CD14-positive monocyte (primary cell): Measurements from ENCODE around the gene BAZ2B. TPM values are rescaled to one million over a fixed set of nuclear protein-coding genes. Genes with fewer than 3 reads are reported as not detected.

Experiments used
- DNase-seq, 3 donors: peaks; one replicate each; pipeline ENCODE4 v3.0.0-alpha.2; 2011 to 2022
- H2AFZ ChIP-seq: 2 replicates; pipeline ENCODE4 v1.6.0; 2012; ENCODE audit warnings: mild to moderate bottlenecking, low read depth, low read length, inconsistent platforms; ENCODE audit not compliant: insufficient read depth, poor library complexity, severe bottlenecking
- H3K27ac ChIP-seq, 2 donors: 1 replicate in 1 of 2; 2 replicates in 1 of 2; pipeline ENCODE4 v1.5.1; 2012 to 2013; ENCODE audit warnings: low read length in 2 of 2, control low read depth in 1 of 2, inconsistent platforms in 1 of 2, low read depth in 1 of 2, mild to moderate bottlenecking in 1 of 2
- H3K27me3 ChIP-seq, 2 donors: one replicate each; pipeline versions ENCODE4 v1.6.0 to v1.6.1; 2011 to 2013; ENCODE audit warnings: low read length in 2 of 2; ENCODE audit not compliant: control insufficient read depth in 2 of 2, insufficient read depth in 2 of 2
- H3K36me3 ChIP-seq, 2 donors: replicated peaks in 1 of 2; 1 replicate in 1 of 2; 2 replicates in 1 of 2; pipeline versions ENCODE4 v1.5.1 to v1.6.1; 2012 to 2013; ENCODE audit warnings: low read length in 2 of 2, control low read depth in 1 of 2, inconsistent platforms in 1 of 2, mild to moderate bottlenecking in 1 of 2; ENCODE audit not compliant: insufficient read depth in 2 of 2, control insufficient read depth in 1 of 2
- H3K4me1 ChIP-seq, 2 donors: 1 replicate in 1 of 2; 2 replicates in 1 of 2; pipeline versions ENCODE4 v1.5.1 to v1.6.1; 2012 to 2013; ENCODE audit warnings: low read length in 2 of 2, control low read depth in 1 of 2, inconsistent platforms in 1 of 2, mild to moderate bottlenecking in 1 of 2, moderate library complexity in 1 of 2; ENCODE audit not compliant: insufficient read depth in 2 of 2, control insufficient read depth in 1 of 2
- H3K4me2 ChIP-seq: replicated peaks from 2 replicates; pipeline ENCODE3; 2012; ENCODE audit warnings: low read length, moderate library complexity, mild to moderate bottlenecking; ENCODE audit not compliant: poor library complexity, severe bottlenecking; ENCODE audit errors: extremely low read depth
- H3K4me3 ChIP-seq, 3 experiments: fragments of 200-600 bp in 1 of 3; sonication (generic) in 1 of 3; replicated peaks in 1 of 3; 1 replicate in 2 of 3; 2 replicates in 1 of 3; pipeline ENCODE4 v1.5.1; 2011 to 2013; ENCODE audit warnings: low read length in 3 of 3, mild to moderate bottlenecking in 3 of 3, control low read depth in 2 of 3, low read depth in 2 of 3, inconsistent platforms in 1 of 3, moderate library complexity in 1 of 3
- H3K79me2 ChIP-seq: 2 replicates; pipeline ENCODE4 v1.6.0; 2012; ENCODE audit warnings: mild to moderate bottlenecking, control low read depth, inconsistent platforms, low read length, moderate library complexity; ENCODE audit not compliant: insufficient read depth
- H3K9ac ChIP-seq: 2 replicates; pipeline ENCODE4 v1.6.0; 2017; ENCODE audit warnings: low read length, mild to moderate bottlenecking; ENCODE audit not compliant: insufficient read depth, poor library complexity, severe bottlenecking
- H3K9me3 ChIP-seq, 2 donors: replicated peaks in 1 of 2; 1 replicate in 1 of 2; 2 replicates in 1 of 2; pipeline versions ENCODE4 v1.5.1 to v1.6.1; 2012 to 2013; ENCODE audit warnings: low read length in 2 of 2, control low read depth in 1 of 2; ENCODE audit not compliant: control insufficient read depth in 1 of 2, insufficient read depth in 1 of 2
- H4K20me1 ChIP-seq: 2 replicates; pipeline ENCODE4 v1.6.0; 2012; ENCODE audit warnings: mild to moderate bottlenecking, low read length, control low read depth, moderate library complexity; ENCODE audit not compliant: insufficient read depth
- H3K27ac Mint-ChIP-seq, 7 donors: one replicate each; pipeline ENCODE4 v1.8.0; 2020; ENCODE audit warnings: mild to moderate bottlenecking in 7 of 7, mixed read lengths in 7 of 7, moderate library complexity in 6 of 7, inconsistent platforms in 2 of 7
- H3K27me3 Mint-ChIP-seq, 3 donors: one replicate each; pipeline ENCODE4 v1.8.0; 2021 to 2022; ENCODE audit warnings: low read depth in 3 of 3, mild to moderate bottlenecking in 3 of 3, mixed read lengths in 3 of 3, moderate library complexity in 3 of 3, inconsistent platforms in 1 of 3
- H3K36me3 Mint-ChIP-seq, 2 donors: one replicate each; pipeline ENCODE4 v1.8.0; 2020; ENCODE audit warnings: mixed read lengths in 2 of 2, inconsistent platforms in 1 of 2, mild to moderate bottlenecking in 1 of 2
- H3K4me1 Mint-ChIP-seq: one replicate; pipeline ENCODE4 v1.8.0; 2020; ENCODE audit warnings: mild to moderate bottlenecking, mixed read lengths
- H3K4me3 Mint-ChIP-seq, 2 donors: one replicate each; pipeline ENCODE4 v1.8.0; 2020; ENCODE audit warnings: mild to moderate bottlenecking in 2 of 2, mixed read lengths in 2 of 2, moderate library complexity in 1 of 2
- H3K9me3 Mint-ChIP-seq, 7 donors: one replicate each; pipeline ENCODE4 v1.8.0; 2020 to 2022; ENCODE audit warnings: mixed read lengths in 7 of 7, mild to moderate bottlenecking in 6 of 7, moderate library complexity in 6 of 7, inconsistent platforms in 2 of 7
- CTCF ChIP-seq: fragments of 200-600 bp; IDR thresholded peaks from one replicate; pipeline ENCODE4 v1.8.0; 2022; ENCODE audit warnings: antibody characterized with exemption, mild to moderate bottlenecking
- WGBS: methylation state at CpG from one replicate; pipeline ENCODE4 v1.1.5; 2013; ENCODE audit warnings: missing lambda C conversion rate; ENCODE audit not compliant: insufficient coverage; 5-methylcytosine and 5-hydroxymethylcytosine counted together
- intact Hi-C, 2 donors: fragments of 100-400 bp; cut with micrococcal nuclease; formaldehyde crosslinking; loops; one replicate each; pipeline versions ENCODE4 v1.15.0 to v1.15.1; 2023
- polyA plus RNA-seq, 3 donors: library from polyadenylated mRNA; depleted of rRNA in 1 of 3; unstranded in 2 of 3; stranded (reverse) in 1 of 3; fragments of 300-500 nt in 2 of 3; fragments of >200 nt in 1 of 3; fragmentation: Illumina TruSeq in 2 of 3; gene quantifications; 1 replicate in 2 of 3; 2 replicates in 1 of 3; pipeline ENCODE4 v1.2.3, GENCODE V29; 2012 to 2021

The BAZ2B gene
- polyA plus RNA-seq, 3 donors: 12.9 to 34.2 (median 31.6) TPM

DNA sequence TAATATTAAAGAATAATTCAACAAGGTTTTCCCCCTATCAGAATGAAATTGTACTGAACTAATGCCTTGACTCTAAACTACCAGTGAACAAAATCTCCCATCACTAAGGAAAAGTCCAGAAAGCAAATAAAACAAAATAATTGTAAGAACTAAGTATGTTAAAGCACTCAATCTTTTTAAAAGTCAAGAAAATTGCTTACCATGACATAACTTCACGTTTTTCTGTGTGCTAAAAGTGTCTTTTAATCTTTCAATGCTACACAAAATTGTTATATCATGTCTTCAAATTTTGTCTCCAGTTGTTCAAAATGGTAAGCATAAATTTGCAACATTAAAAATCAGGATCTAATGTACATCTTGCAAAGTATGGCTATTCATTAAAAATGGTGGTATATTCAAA, 156.1 kb downstream of the BAZ2B start:
- Histone ChIP-seq H3K9ac (no peak overlapping the region), H3K79me2 (no peaks in the 10 kb centered on the region), H3K27ac (no peak overlapping the region), H3K4me3 (no peak overlapping the region), H3K36me3 (peaks cover 7 to 26% of the 10 kb centered on the region in 2 donors), H4K20me1 (peaks cover 56% of the 10 kb centered on the region), H3K27me3 (no peaks in the 10 kb centered on the region), H3K4me2 (no peak overlapping the region), H3K9me3 (no peaks in the 10 kb centered on the region), H2AFZ (no peak overlapping the region), H3K4me1 (peaks cover 7 to 10% of the 10 kb centered on the region in 2 donors)
- H3K36me3 Mint-ChIP-seq: peaks cover 17 to 26% of the 10 kb centered on the region in 2 donors
- no CpG with 5 or more reads among the region's 1 CpG for WGBS
- no peak overlapping the region for H3K27ac Mint-ChIP-seq
- H3K4me3 Mint-ChIP-seq: no peak overlapping the region
- peaks cover 0 to 2% (median 0%) of the 10 kb centered on the region in 3 donors for H3K27me3 Mint-ChIP-seq
- TF ChIP-seq CTCF: no peak
- intact Hi-C loops: no loop called here
- H3K9me3 Mint-ChIP-seq: no peaks in the 10 kb centered on the region
- DNase-seq: no peak
- peaks cover 19% of the 10 kb centered on the region for H3K4me1 Mint-ChIP-seq

GRCh38 chr2:159459279-159459678, 157.1 kb downstream of the BAZ2B start:
- no peaks in the 10 kb centered on the region for H3K9me3 Mint-ChIP-seq
- peaks cover 0 to 2% (median 0%) of the 10 kb centered on the region in 3 donors for H3K27me3 Mint-ChIP-seq
- H3K4me3 Mint-ChIP-seq: no peak overlapping the region

More at GRCh38 chr2:159459279-159459678, 157.1 kb downstream of the BAZ2B start:
- intact Hi-C loops: no loop called here
- no peak overlapping the region for H2AFZ ChIP-seq
- peaks cover 4 to 18% of the 10 kb centered on the region in 2 donors for H3K36me3 ChIP-seq
- no peak overlapping the region for H3K9ac ChIP-seq
- Mint-ChIP-seq H3K4me1 (peaks cover 18% of the 10 kb centered on the region), H3K27ac (no peak overlapping the region), H3K36me3 (peaks cover 12 to 24% of the 10 kb centered on the region in 2 donors)
- no peak for DNase-seq
- H3K9me3 ChIP-seq: no peaks in the 10 kb centered on the region
- no peak overlapping the region for H3K27ac ChIP-seq
- H3K4me1 ChIP-seq: peaks cover 7 to 10% of the 10 kb centered on the region in 2 donors
- no peak overlapping the region for H3K4me2 ChIP-seq
- no peaks in the 10 kb centered on the region for H3K27me3 ChIP-seq
- TF ChIP-seq CTCF: no peak
- H3K79me2 ChIP-seq: no peaks in the 10 kb centered on the region
- no peak overlapping the region for H3K4me3 ChIP-seq
- peaks cover 60% of the 10 kb centered on the region for H4K20me1 ChIP-seq
- WGBS: no CpG with 5 or more reads among the region's 1 CpG
